Epidermal melanocyte (primary cell): Measurements from ENCODE around the gene SLC29A3.
"Not testable (repeated sequence)": the region's sequence is repeated elsewhere in the genome, so short reads cannot be mapped to it uniquely, and the experiment has no call there.

Source experiments
- DNase-seq: peaks from one replicate; pipeline ENCODE4 v3.0.0; 2011; ENCODE audit warnings: low spot score; ENCODE audit not compliant: insufficient read length

Gene SLC29A3

DNA sequence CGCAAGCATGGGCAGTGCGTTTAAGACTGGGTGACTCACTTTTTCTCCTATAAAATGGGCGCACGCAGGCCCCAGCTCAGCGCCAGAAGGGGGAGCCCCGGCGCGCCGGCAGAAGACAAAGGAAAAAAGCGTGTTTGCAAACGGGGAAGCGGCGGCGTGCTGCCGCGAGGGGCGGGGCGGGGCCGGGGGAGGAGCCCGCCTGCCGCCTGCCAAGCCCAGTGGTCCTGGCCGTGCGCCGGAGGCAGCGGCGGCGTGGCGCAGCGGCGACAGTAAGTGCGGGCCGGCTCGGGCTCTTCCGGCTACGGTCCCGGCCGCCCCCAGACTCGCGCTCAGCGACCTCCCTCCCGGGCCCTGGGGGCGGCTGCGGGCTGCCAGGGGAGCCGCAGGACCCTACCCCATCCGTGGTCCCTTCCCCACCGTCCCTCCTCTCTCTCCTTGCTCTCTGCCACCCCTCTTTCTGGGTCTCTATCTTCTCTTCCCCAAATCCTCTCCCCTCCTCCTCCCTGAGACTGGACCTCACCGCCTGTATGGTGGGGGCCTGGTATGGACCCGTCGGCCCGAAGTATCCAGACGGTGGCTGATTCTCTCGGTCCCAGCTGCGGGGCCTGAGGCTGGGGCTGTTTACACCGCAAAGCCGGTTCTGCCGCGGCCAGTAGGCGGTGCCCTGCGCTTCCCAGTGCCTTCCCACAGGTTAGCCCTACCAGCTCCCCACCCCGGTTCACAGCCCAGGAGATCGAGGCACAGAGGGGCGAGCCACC, at the start of gene SLC29A3:
Gene SLC29A3 (plus strand): TSS at position 218 of the 758 bp plus-strand sequence. CDS start 51 bp downstream, at position 269.
- peak; percentile 69 for DNase-seq

DNA sequence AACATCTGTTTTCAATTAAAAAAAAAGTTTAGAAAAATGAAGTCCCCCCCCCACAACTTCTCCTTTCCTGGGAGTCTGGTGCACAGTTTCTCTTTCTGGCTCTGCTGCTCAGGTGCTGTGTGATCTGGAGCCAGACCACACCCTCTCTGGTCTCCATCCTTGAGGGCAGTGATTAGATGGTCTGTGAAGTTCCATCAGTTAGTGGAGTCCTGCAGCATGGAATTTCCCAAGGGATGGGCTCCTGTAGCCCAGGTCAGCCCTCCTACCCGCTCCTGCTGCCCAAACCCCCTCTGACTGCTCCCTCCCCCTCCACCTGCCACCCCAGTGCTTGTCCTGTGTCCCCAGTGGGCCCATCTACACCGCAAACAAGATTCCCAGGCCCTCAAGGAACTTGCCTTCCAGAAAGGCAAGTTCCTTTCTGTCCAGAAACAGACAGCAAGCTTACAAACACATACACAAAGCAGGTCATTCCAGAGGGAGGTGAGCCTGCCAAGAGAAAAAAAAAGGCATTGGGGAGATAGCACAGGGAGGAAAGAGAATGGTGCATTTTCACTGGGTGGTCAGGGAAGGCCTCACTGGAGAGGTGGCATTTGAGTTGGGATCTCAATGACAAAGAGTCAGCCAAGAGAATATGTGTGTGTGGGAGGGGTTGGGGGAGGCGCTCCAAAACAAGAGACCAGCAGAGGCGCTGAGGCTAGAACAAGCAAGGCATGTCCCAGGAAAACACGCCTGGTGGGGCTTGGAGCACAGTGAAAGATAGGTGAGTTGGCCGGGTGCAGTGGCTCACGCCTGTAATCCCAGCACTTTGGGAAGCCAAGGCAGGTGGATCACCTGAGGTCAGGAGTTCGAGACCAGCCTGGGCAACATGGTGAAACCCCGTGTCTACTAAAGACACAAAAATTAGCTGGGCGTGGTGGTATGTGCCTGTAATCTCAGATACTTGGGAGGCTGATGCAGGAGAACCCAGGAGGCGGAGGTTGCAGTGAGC, 49.5 kb upstream of the SLC29A3 start:
- no peak for DNase-seq

DNA sequence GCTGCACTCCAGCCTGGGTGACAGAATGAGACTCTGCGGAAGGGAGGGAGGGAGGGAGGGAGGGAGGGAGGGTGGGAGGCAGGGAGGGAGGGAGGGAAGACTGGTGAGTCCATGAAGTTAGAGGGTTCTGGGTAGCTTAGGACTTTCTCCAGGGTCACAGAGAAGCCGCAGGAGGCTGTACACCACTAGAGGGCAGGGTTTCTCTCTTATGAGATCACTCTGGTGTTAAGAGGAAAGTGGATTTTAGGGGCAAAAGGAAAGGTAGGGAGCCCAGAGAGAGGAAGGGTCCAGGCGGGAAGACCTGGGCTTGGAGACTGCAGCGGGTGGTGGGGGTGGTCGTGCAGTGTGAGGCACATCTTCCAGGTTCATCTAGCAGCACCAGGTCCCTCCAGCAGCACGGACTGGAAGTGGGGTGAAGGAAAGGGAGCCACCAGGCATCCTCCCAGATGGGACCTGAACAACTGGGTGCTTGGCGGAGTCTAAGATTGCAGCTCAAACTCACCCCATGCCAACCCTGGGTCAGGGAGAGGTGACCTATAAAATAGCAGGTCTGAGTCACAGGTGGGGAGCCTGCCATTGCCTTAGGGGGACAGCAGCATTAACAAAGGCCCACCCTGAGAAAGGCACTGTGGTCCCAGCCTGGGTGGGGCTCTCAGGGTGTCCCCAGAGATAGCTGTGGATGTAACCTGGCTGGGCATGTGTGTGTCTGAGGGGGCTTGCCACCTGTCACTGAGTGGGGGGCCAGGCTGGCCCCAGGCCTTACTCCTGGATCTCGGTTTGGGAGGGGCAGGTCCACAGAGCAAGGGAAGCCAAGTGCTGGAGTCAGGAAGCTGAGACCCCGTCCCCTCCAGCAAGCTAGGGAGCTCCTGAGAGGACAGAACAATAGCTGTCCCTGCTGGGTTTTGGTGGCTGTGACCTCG, 48.5 kb upstream of the SLC29A3 start:
- DNase-seq: peak; percentile 92

DNA sequence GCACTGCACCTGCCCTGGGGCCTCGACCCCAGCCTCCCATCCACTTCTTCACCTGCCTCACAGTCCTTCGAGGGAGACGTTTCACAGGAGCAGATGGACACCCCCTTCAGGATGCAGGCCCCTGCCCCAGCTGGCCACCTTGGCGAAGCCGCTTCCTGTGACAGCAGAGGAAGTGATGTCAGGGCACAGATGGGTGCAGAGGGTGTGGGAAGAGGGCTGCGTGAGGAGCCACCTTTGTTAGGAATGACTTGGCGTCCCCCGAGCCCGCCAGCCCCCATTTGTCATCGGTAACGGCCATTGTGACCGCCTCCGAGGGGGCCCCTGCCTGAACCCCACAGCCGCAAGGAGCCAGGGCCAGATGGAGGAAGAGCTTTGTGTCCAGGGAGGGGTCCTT, 47.4 kb upstream of the SLC29A3 start:
- DNase-seq: no peak

DNA sequence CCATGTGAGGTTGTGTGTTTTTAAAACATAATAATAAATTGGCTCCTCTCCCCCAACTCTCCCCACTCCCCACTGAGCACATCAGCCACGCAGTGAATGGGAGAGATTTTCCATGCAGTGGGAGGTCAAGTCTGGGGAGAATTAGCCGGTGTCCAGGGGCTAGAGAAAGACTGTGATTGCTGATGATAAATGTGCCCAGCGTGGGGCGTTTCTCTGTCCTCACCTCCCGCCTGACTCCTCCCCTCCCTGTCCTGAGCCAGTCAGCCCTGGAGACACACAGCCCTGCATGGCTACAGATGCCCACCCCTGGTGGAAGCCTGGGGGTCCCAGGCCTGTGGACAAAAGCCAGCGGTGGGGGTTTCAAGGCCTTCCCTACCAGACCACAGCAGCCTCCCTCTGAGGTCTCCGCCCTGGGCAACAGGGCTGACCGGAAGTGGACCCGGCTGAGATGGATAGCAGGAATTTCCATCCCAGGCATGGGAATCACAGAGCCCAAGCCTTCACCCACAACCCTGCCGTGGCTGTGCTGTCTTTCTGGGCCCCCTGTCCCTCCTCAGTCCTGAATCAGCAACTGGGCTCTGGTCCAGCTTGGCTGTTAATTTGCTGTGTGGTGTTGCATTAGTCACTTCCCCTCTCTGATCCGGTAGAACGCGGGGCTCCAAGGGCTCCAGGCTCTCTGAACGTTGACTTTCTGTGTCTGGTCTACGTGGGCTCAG, 46.8 kb upstream of the SLC29A3 start:
- DNase-seq: no peak

DNA sequence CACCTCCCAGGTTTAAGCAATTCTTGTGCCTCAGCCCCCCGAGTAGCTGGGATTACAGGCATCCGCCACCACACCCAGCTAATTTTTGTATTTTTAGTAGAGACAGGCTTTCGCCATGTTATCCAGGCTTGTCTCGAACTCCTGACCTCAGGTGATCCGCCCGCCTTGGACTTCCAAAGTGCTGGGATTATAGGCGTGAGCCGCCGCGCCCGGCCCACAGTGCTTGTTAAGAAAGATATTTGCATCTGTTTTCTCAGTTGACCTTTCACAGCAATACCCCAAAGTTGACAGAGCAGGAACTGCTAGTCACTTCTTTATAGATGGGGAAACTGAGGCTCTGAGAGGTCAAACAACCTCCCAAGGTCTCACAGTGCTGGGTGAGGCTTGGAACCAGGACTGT, 46.1 kb upstream of the SLC29A3 start:
- DNase-seq: not testable (repeated sequence)

DNA sequence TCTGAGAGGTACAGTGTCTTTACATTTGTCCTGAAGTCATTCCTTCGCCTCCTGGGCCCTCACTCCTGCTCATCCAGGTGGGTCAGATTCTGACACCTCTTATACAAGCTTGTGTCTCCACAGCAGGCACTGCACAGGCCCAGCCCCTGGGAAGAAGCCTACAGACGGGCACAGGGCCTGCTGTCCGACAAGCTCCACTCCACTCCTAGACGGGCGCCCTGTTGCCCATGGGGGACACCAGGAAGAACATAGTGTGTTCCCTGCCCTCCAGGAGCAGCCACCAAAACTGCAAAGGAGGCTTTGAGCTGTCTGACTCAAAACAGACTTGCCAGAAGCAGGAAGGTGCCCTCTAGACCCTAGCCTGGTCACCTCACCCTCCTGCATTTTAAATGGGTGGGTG, 45.6 kb upstream of the SLC29A3 start:
- no peak for DNase-seq

DNA sequence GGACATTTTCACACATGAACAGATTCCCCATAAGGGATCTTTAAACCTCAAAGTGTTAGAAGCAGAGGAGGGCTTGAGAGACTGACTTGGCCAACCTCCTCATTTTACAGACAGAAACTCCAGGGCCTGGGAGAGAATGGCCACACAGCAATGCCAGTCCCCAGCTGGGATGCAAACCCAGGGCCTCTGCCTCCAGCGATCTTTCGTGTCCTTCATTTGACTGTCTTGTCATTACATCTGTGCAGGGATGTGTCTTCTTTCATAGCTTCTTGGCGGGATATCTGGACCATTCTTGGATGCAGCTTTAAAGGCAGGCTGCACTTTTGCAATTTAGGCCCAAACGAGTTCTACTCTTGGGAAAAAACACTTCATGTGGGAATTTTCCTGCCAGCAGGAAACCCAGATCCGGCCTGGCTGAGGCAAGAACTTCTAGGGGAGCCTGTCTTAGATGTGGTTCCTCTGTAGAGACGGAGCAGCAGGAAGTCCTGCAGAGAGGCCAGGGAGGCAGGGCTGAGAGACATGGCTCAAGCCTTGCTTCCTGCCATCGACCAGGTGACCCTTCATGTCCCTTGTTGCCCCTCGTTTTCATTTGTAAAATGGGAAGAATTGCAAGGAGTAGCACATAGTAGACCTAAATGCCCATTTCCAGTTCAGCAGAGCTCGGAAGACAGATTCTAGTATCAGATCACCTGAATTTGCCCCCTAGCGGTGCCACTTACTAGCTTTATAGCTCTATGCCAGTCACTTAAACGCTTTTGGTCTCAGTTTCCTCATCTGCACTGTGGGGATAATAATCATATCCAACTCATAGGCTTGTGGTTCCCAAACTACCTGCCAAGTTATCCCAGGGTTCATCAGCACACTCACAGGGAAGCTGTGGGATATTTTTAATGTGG, 43.9 kb upstream of the SLC29A3 start:
- DNase-seq: no peak

DNA sequence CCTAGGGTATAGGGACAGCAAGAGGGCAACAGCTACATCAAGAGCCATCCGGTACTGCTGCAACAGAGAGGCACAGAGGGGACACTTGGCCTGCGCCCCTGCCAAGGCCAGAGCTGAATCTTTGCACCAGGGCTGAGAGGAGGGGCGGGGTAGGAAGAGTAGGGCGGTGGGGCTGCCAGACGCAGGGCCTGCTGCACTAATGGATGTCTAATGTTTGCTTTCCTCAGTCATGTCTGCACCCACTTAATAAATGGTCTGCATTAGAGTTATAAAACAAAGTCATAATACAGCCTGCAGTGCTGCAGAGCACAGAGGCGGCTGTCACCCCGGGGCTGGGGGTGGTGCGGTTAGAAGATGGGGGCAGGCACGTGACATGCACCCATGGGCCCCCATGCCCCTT, 42.2 kb upstream of the SLC29A3 start:
- DNase-seq: no peak

DNA sequence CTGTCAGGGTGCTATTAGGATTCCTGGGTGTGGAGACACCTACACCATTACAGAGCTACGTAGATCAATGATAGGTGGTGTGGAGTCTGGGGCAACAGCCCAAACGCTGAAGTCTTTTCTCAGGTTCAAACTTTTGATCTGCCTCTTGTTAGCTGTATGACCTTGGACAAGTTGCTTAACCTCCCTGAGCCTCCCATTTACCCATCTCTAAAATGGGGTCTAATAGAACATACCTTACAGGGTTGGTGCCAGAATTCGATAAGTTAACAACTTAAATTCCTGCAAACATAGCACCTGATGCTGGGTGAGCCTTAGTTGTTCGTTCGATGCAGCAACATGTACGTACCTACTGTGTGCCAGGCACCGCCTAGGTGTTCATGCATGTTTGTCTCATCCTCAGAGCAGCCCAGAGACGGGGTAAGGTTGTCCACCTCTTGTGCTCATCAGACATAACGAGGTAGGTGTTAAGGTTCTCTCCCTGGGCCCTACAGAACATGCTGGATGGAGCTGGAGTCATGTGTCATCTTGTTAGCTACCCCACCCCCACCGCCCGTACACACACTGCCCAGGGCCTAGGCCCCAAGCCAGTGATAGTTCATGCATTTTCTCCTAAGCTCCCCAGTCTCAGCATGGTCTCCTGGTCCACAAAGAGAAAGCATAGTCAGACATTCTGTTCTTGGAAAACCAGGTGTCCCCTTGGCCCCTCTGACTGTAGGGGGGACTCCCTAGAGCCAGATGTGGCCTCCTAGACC, 41.0 kb upstream of the SLC29A3 start:
- no peak for DNase-seq

DNA sequence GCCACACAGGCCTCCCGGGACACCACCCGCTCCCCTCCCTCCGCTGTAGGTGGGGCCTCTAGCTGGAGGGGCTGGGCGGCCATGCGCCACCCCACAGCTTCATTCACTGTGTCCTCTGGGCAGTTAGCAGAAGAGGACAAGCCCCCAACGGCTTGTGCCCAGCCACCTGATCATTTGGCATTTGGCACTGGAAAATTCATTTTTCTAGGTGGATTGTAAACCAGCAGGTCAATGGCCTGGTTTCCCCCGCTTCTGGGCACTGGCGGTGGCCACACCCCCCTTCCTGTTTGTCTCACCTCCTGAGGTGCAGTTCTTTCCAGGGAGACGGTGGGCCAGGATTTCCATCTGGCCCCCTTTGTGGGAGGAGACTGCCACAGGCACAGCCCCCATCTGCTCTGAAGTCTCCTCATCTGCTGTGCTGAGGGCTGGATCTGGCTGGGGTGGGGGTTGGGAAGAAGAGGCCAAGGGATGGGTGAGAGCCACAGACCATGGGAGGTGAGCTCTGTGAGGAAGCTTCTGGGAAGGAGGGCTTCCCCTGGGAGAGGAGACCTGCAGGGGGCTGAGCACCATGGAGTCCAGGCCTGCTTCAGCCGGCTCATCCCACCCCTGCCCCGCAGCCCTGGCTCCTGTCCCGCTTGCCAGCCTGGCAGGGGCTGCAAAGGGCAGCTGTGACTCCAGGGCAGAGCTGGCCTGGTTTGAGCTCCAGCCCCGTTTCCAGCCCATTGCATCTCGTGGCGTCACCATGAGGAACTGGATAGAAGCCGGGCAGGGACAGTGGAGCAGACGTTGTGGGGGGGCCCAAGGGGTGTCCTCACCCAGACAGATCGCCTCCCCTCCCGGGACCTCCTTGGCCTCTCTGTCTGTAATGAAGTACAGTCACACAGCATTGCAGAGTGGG, 40.1 kb upstream of the SLC29A3 start:
- no peak for DNase-seq

DNA sequence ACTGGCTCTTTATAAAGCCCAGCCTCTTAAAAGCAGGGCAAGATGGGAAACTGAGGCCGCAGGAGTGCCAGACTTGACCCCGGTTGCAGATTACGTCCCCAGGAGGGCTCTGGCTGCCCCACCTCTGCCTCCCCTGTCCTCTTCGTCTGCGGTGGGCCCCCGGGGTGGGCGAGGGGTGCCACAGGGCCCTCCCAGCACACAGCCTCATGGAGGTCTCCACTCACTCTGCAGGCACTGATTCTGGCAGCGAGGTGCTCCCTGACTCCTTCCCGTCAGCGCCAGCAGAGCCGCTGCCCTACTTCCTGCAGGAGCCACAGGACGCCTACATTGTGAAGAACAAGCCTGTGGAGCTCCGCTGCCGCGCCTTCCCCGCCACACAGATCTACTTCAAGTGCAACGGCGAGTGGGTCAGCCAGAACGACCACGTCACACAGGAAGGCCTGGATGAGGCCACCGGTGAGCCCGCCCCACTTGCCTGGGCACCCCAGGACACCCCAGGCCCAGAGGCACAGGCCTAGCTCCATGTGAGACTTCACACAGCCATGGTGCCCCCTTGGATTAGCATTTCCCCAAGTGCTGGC, 39.4 kb upstream of the SLC29A3 start:
- no peak for DNase-seq

DNA sequence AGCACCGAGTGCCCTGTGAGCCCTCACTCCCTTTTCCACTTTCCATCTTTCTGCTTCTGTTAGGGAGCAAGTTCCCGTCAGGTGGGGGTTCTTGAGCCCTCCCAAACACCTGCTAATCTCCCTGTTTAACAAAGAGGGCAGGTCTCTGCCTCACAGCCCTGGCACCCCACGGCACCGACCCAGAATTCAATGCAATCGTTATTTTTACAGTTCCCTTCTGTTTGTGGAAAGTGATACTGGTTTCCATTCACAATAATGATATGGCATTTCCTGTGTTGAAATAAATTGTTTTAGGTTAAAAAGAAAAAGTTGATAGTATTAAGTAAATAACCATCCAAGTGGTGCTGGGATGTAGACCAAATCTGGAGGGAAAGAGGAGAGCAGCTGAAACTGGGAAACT, 38.8 kb upstream of the SLC29A3 start:
- DNase-seq: no peak

DNA sequence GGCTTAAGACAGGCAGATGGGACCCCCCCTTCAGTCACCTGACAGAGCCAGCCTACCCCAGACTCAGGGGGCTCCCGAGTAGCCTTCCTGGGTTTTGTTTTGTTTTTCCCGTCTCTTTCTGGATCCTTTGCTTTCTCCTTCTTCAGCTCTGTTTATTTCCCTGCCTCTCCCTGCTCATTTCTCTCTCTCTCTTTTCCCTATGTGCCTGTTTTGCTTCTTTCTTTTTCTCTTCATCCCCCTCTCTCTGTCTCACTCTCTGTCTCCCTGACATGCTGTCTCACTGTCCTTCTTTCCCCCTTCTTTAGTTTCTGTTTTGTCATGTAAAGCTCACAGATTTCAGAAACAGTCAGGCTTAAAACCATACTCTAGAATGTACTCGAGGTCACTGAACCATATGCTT, 38.2 kb upstream of the SLC29A3 start:
- DNase-seq: no peak

DNA sequence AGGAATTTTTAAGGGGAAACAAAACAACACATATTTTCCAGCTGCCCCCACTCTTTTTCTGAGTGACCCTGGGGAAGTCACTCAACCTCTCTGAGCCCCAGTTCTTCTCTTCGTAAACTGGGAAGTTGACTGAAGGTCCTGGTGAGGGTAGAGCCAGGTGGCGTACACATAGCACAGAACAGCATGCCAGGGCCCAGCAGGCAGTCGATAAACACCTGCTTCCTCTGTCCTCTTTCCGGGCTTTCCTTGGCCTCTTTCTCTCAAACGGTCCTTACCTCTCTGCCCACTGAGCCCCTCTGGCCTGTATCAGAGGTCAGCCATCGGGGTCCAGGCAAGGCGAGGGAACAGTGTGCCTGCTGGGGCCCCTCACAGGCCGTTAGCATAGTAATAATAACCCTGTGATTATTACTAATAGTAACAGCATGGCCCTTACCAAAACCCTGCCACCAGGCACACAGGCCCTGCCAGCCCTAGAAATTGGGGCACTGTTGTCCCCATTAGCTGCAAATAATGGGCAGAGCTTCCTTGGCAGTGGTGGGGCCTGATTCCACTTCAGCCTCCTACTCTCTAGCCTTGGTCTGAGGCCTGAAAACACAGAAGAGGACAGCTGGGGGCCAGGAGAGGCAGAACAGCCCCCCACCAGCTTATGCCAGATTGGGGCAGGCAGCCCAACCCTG, 37.3 kb upstream of the SLC29A3 start:
- DNase-seq: no peak

DNA sequence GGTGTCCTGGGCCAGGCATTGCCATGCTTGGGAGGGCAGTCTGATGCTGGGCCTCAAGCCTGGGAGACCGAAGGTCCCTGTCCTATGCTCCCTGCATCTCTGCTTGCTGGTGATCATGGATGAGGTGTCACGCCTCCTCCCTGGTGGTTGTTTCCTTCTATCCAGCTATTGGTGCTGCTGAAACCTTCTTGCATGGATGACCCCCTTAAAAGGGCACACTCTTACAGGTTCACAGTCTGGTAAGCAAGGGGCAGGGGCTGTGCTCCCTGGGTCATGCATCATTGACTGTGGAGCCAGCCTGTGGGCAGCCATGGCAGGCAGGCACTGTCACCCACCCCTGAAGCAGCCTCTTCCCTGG, 36.8 kb upstream of the SLC29A3 start:
- no peak for DNase-seq

DNA sequence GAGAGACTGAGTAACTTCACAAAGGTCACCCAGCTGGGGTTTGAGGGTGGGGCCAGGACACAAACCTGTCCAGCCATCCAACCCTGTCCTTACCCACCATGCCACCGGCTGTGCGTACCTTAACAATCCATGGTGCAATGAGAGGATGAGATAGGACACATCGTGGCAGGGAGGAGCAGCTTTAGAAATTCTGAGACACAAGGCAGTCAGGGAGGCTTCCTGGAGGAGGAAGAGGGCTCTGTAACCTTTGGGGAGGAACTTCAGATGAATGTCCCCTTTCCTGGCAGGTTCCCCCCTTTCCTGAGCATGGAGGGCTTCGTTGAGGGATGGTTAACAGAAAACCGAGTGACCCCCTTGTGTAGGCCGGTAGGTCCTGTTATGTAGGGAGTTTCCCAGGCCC, 35.6 kb upstream of the SLC29A3 start:
- no peak for DNase-seq
